Astrocyte of the hippocampus (primary cell): ENCODE results near the gene KLF15.

Experiments
- DNase-seq: peaks from one replicate; pipeline ENCODE4 v3.0.0; 2011; ENCODE audit warnings: low read depth, low spot score

The KLF15 gene

DNA sequence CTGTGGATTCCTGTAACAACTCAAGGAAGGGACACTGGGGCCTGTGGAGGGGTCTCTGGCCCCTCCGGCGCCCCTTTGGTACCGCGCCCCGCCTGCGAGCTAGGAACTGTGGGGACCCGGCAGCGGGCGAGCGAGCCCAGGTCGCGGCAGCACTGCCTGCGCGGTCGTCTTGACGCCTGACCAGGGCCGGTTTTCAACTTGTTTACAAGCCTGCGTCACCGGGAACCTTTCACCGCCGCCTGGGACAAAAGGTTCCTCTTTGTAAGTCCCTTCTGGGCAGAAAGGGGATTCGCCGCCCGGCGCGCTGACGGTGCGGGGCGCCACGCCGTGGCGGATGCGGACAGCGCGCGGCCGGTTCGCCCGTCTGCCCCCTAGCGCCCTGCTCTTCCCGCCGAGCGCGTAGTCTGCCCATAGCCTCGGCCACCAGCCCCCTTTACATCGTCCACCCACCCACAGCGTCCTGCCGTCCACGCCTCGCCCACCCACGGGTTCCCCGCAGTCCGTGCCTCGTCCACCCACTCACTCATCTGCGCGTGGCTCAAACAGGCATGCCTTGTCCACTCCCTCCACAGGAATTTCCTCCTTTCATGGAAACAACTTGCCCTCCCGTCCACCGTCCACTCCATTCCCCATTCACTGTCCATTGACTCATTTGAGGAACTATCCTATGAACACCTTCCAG, 32.0 kb upstream of the KLF15 start:
- peak; percentile 93 for DNase-seq

- DNase-seq = no peak
Observed at GRCh38 chr3:126381966-126382365, 24.8 kb upstream of the KLF15 start.

GRCh38 chr3:126380011-126380768, 23.0 kb upstream of the KLF15 start:
- no peak for DNase-seq

GRCh38 chr3:126378341-126378751, 21.1 kb upstream of the KLF15 start:
- no peak for DNase-seq

GRCh38 chr3:126377211-126377610, 20.0 kb upstream of the KLF15 start:
- DNase-seq = no peak

GRCh38 chr3:126376444-126376843, 19.2 kb upstream of the KLF15 start:
- DNase-seq = no peak

DNA sequence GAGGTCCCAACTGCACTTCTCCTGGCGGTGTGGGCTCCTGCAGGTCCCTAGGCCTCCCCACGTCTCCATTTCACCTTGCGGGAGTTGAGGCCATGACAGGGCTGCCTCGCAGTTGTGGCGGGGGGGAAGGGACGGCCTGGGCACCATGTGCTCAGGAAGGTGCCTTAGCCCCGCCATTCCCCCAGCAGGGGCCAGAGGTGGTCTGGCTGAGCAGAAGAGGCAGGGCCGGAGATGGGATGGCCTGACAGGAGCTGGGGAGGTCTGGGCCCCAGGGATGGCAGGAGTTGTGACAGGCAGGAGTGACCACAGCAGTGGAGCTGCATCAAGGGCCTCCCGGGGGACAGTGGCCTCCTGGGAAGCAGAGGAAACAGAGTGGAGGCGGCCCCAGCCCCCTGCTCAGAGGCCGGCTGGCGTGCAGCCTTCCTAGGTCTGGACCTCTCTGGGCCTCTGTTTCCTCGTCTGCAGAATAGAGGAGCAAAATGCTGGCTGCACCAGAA, 18.7 kb upstream of the KLF15 start:
- DNase-seq = no peak

- DNase-seq = peak; percentile 88
Observed at GRCh38 chr3:126373682-126374601, 16.7 kb upstream of the KLF15 start.

GRCh38 chr3:126373146-126373613, 16.0 kb upstream of the KLF15 start:
- no peak for DNase-seq

GRCh38 chr3:126372413-126373145, 15.4 kb upstream of the KLF15 start:
- no peak for DNase-seq

- DNase-seq = no peak
Observed at GRCh38 chr3:126371096-126371705, 14.0 kb upstream of the KLF15 start.

DNA sequence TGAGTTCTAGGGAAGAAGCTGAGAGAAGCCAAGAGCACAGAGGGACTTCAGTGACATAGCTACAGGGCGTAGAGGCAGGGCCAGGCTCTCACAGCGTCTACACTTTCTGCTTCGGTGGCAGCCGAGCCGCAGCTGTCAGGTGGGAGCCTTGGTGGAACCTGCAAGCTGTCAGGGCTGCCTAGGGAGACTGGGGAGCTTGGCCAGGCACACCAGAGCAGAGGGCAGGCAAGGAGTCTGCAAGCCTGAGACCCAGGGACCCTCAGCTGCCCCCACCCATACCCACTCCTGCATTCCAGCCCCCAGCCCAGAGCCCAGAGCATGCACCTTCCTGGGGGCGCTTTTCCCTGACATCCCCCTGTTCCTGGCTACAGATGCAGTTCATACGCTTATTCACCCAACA, 13.4 kb upstream of the KLF15 start:
- DNase-seq = no peak

DNA sequence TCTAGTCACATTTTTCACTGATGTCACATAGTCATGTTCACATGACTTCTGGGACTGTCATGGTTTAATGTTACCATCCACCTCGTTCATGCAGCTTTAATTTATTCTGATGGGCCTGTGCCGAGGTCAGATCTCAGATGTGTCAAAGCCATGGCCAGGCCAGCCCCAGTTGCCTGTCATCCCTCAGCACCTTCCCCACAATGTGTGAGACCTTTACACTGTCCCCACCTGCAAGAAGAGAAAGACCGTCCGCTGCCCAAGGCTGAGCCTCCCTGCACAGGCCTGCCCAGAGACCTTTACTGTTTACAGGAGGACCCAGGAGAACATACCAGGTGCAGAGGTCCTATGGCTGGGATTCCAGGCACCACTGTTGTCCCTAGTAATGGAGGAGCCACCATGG, 12.8 kb upstream of the KLF15 start:
- no peak for DNase-seq

DNA sequence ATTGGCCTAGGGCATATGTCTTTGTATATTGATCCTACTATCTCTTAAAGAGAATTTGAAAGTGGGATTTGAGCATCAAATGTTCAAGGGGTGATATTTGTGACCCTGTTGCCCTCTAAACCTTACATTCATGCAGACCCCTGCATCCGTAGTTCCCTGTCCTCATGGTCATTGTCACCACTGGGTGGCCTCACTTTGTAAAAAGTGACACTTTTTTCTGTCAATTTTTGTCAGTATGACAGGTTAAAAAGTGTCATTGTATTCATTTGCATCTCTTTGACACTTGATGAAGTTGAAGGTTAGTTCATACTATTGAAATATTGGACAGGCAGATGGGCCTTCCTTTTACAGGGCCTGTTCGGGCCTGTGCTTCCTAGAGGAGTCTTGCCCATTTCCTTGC, 12.3 kb upstream of the KLF15 start:
- DNase-seq = no peak

- no peak for DNase-seq
Observed at GRCh38 chr3:126367316-126367805, 10.2 kb upstream of the KLF15 start.

DNA sequence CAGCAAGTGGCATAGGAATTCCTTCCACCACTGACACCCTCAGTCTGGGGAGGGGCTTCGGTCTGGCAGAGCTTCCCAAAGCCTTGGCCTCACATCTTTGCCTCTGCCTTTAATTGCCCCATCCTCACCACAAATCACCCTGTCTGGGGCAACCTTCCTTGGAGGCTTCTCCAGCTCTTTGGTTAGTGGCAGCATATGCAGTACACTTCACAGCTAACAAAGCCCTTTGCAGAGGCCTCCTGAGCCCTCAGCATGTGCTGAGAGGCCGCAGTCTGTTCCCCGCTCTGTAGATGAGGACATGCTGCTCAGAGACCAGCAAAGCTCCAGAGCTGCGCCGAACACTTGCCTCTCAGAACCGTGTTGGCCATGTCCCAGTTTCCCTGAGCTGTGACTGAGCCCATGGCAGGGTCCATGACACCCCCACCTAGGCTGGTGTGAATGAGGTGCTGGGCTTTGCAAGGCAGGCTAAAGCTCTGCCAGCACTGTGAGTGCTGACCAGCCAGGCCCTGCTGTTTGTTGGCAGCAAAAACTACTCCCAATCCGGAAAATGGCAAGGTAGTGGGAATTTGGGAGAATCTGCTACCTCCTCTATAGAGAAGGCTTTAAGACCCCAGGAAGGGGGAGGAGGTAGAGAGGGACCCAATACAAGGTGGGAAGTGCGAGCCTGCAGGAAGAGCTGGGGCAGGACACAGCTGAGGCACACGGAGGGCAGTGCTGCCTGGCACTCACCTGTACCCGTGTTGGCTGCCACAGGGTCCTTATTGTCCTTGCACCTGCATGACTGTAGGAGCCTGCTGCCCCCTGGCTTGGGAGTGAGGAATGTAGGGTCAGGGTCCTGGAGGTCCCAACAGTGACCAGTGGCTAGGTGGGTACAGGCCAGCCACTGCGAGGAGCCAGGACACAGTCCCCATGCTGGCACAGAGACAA, 8.4 kb upstream of the KLF15 start:
- no peak for DNase-seq

- no peak for DNase-seq
Observed at GRCh38 chr3:126364731-126365301, 7.6 kb upstream of the KLF15 start.

GRCh38 chr3:126364130-126364695, 7.0 kb upstream of the KLF15 start:
- no peak for DNase-seq

- no peak for DNase-seq
Observed at GRCh38 chr3:126361211-126361610, 4.0 kb upstream of the KLF15 start.
